Gastroesophageal sphincter (tissue), 3 donors: Measurements from ENCODE around the gene MFSD2A.

ENCODE experiments used
- CTCF ChIP-seq, 4 experiments: fragments of 200-600 bp in 2 of 4; fragments of 450-650 bp in 2 of 4; sonication (generic) in 1 of 4; IDR thresholded peaks; one replicate each; pipeline ENCODE4 v1.5.1; 2017 to 2019; ENCODE audit warnings: antibody characterized with exemption in 4 of 4, mild to moderate bottlenecking in 2 of 4, moderate library complexity in 2 of 4
- POLR2A ChIP-seq, 2 donors: fragments of 450-650 bp; IDR thresholded peaks; one replicate each; pipeline ENCODE4 v1.6.1; 2017; ENCODE audit warnings: antibody characterized with exemption in 2 of 2, mild to moderate bottlenecking in 2 of 2, moderate library complexity in 1 of 2
- POLR2AphosphoS5 ChIP-seq: sonication (generic); formaldehyde crosslinking; IDR thresholded peaks from one replicate; pipeline ENCODE4 v1.6.1; 2017; ENCODE audit warnings: antibody characterized with exemption

GRCh38 chr1:39981385-39981784, 26.4 kb downstream of the MFSD2A start:
- no peak for TF ChIP-seq CTCF (IDR thresholded peaks at IDR 0.05)
- no peak for TF ChIP-seq POLR2AphosphoS5
- TF ChIP-seq POLR2A (IDR thresholded peaks at IDR 0.05): no peak
